Brain pericyte (primary cell): ENCODE results near the gene TSPAN9.

Experiments
- DNase-seq: peaks from one replicate; pipeline ENCODE4 v3.0.0-alpha.2; 2012; ENCODE audit warnings: low read depth, low spot score

TSPAN9 gene

DNA sequence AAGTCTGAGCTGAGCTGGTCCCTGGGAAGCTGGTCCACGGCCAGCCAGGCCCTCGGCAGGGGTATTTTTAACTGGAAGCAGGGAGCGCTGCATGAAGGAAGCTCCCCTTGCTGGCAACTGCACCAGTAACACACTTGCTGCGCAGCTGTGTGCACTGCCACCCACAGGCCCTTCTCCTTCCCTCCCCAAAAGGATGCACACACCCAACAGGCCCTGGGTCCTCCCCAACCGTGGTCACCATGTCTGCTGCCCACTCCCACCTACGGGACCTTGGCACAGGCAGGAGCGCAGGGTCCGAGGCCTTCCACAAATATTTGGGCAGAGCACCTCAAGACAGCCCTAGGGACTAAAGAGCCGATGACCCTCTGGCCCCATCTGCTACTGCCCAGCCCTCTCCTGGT is 256.8 kb downstream of the TSPAN9 start:
- DNase-seq: no peak

DNA sequence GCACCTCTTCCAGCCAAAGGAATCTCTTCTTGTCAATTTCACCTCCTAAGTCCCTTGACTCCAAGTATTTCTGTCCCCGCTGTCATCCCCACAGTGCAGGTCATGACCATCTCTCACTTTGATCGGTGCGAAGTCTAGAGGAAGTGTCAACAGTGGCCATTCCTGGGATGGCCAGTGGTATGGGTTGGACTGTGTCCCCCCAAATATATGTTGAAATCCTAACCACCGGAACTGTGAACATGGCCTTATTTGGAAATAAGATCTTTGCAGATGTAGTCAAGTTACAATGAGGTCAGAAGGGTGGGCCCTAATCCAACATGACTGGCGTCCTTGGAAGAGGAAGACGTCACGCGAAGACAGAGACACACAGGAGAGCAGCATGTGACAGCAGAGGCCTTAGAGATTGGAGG is 257.9 kb downstream of the TSPAN9 start:
- DNase-seq: no peak
